NCI-H1048 (cell line): ENCODE measurements around the gene HLA-F.
A peak's percentile ranks its signal among the peaks of the same experiment; 100 is the strongest.

ENCODE experiments used
- DNase-seq: peaks from one replicate; lab custom pipeline; 2025; lab: John Stamatoyannopoulos, UW

Gene HLA-F

GRCh38 chr6:29744131-29744530, 20.9 kb downstream of the HLA-F start:
- DNase-seq, result no peak

- no peak for DNase-seq
Observed at GRCh38 chr6:29744621-29745020, 21.4 kb downstream of the HLA-F start.

- no peak for DNase-seq
Observed at GRCh38 chr6:29745386-29745785, 22.2 kb downstream of the HLA-F start.

- no peak for DNase-seq
Observed at GRCh38 chr6:29745855-29746449, 22.7 kb downstream of the HLA-F start.

GRCh38 chr6:29746846-29747687, 23.8 kb downstream of the HLA-F start:
- no peak for DNase-seq

GRCh38 chr6:29747688-29748250, 24.5 kb downstream of the HLA-F start:
- no peak for DNase-seq

- DNase-seq, result peak; percentile 72
Observed at GRCh38 chr6:29748391-29749307, 25.4 kb downstream of the HLA-F start.

GRCh38 chr6:29749308-29749662, 26.1 kb downstream of the HLA-F start:
- DNase-seq, result no peak

GRCh38 chr6:29749668-29750067, 26.4 kb downstream of the HLA-F start:
- DNase-seq, result no peak

- DNase-seq, result no peak
Observed at GRCh38 chr6:29750709-29751108, 27.5 kb downstream of the HLA-F start.

GRCh38 chr6:29751480-29751879, 28.2 kb downstream of the HLA-F start:
- no peak for DNase-seq

GRCh38 chr6:29752451-29753308, 29.4 kb downstream of the HLA-F start:
- DNase-seq, result peak; percentile 68

- no peak for DNase-seq
Observed at GRCh38 chr6:29753309-29753644, 30.0 kb downstream of the HLA-F start.

- no peak for DNase-seq
Observed at GRCh38 chr6:29755295-29755871, 32.1 kb downstream of the HLA-F start.

- DNase-seq, result no peak
Observed at GRCh38 chr6:29757282-29757681, 34.0 kb downstream of the HLA-F start.

GRCh38 chr6:29757701-29758293, 34.6 kb downstream of the HLA-F start:
- no peak for DNase-seq

- DNase-seq, result no peak
Observed at GRCh38 chr6:29758761-29759160, 35.5 kb downstream of the HLA-F start.

- no peak for DNase-seq
Observed at GRCh38 chr6:29759457-29759856, 36.2 kb downstream of the HLA-F start.

- DNase-seq, result no peak
Observed at GRCh38 chr6:29760328-29760727, 37.1 kb downstream of the HLA-F start.

- DNase-seq, result no peak
Observed at GRCh38 chr6:29762051-29762450, 38.8 kb downstream of the HLA-F start.

GRCh38 chr6:29762781-29763214, 39.6 kb downstream of the HLA-F start:
- DNase-seq, result no peak
